NT2/D1 (cell line): ENCODE data around the gene GFRA4.
A peak's percentile ranks its signal among the peaks of the same experiment; 100 is the strongest.

Experiments
- DNase-seq: peaks from one replicate; pipeline ENCODE4 v3.0.0-alpha.2; 2011; ENCODE audit warnings: low read depth, low spot score
- H3K27me3 ChIP-seq: 2 replicates; pipeline ENCODE4 v1.6.0; 2011; ENCODE audit warnings: mild to moderate bottlenecking; ENCODE audit not compliant: insufficient read length, insufficient read depth
- H3K36me3 ChIP-seq: 2 replicates; pipeline ENCODE4 v1.6.1; 2011; ENCODE audit warnings: mild to moderate bottlenecking, low read length, mixed read lengths; ENCODE audit not compliant: insufficient read depth, insufficient read length
- H3K4me1 ChIP-seq: 2 replicates; pipeline ENCODE4 v1.5.1; 2011; ENCODE audit not compliant: insufficient read depth, insufficient read length
- H3K4me3 ChIP-seq: 2 replicates; pipeline ENCODE4 v1.5.1; 2011; ENCODE audit warnings: low read depth; ENCODE audit not compliant: insufficient read length
- H3K9ac ChIP-seq: 2 replicates; pipeline ENCODE4 v1.6.0; 2011; ENCODE audit warnings: low read depth; ENCODE audit not compliant: insufficient read length
- H3K9me3 ChIP-seq: 2 replicates; pipeline ENCODE4 v1.5.1; 2011; ENCODE audit warnings: mild to moderate bottlenecking, low read length; ENCODE audit not compliant: insufficient read depth
- SUZ12 ChIP-seq: IDR thresholded peaks from 2 replicates; pipeline ENCODE4 v1.6.1; 2011; ENCODE audit not compliant: insufficient read length, insufficient read depth; ENCODE audit errors: extremely low read depth
- YY1 ChIP-seq: IDR thresholded peaks from 2 replicates; pipeline ENCODE4 v1.6.1; 2011; ENCODE audit not compliant: insufficient read length, insufficient read depth
- ZNF274 ChIP-seq: IDR thresholded peaks from 2 replicates; pipeline ENCODE4 v1.6.1; 2011; ENCODE audit warnings: mild to moderate bottlenecking, low read depth, low read length

Gene GFRA4

DNA sequence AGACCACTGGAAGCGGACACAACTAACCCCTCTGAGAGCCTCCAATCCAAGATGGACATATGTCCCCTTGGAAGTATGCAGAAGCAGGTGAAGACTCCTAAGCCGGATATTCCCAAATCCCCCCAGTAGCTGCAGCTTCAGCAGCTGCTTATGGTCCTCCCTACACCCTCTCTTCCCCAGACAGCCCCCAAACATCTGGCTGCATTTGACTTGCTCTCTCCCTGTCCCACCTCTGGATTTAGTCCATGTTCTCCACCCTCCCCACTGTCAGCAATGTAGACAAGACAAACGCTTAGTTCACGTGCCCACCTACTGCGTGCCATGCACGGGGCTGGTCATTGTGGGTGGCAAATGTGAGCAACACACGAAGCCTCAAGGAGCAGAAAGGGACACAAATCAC is 23.2 kb upstream of the GFRA4 start:
- TF ChIP-seq SUZ12 (no peak), YY1 (no peak), ZNF274 (no peak)
- Histone ChIP-seq H3K36me3 (no peaks in the 10 kb centered on the region), H3K4me1 (peaks cover 1% of the 10 kb centered on the region), H3K4me3 (no peak overlapping the region), H3K9ac (no peak overlapping the region), H3K9me3 (no peaks in the 10 kb centered on the region), H3K27me3 (no peaks in the 10 kb centered on the region)
- DNase-seq, result no peak

DNA sequence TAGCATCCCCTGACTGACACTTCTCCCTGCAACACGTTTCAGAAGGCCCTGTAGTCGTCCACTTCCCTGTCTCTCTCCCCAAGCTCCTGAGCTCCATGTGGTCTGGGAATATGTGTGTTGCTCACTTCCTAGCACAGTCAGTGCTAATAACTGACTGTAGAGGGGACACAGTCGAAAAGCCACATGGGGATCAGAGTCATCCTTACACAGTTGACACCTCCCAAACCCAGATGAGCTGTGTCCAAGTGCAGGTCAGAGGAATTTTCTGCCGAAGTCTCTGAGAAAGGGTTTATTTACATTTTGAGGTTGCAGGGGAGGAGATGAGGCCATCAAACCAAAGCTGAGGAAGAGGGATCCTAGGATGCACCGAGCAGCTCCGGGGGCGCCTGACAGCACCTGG is 22.1 kb upstream of the GFRA4 start:
- no peaks in the 10 kb centered on the region for H3K27me3 ChIP-seq
- no peak overlapping the region for H3K4me3 ChIP-seq
- no peak for TF ChIP-seq ZNF274
- TF ChIP-seq SUZ12, result no peak
- no peak for TF ChIP-seq YY1
- DNase-seq, result no peak
- no peaks in the 10 kb centered on the region for H3K36me3 ChIP-seq
- no peak overlapping the region for H3K9ac ChIP-seq
- H3K9me3 ChIP-seq, result no peaks in the 10 kb centered on the region
- peaks cover 7% of the 10 kb centered on the region for H3K4me1 ChIP-seq

DNA sequence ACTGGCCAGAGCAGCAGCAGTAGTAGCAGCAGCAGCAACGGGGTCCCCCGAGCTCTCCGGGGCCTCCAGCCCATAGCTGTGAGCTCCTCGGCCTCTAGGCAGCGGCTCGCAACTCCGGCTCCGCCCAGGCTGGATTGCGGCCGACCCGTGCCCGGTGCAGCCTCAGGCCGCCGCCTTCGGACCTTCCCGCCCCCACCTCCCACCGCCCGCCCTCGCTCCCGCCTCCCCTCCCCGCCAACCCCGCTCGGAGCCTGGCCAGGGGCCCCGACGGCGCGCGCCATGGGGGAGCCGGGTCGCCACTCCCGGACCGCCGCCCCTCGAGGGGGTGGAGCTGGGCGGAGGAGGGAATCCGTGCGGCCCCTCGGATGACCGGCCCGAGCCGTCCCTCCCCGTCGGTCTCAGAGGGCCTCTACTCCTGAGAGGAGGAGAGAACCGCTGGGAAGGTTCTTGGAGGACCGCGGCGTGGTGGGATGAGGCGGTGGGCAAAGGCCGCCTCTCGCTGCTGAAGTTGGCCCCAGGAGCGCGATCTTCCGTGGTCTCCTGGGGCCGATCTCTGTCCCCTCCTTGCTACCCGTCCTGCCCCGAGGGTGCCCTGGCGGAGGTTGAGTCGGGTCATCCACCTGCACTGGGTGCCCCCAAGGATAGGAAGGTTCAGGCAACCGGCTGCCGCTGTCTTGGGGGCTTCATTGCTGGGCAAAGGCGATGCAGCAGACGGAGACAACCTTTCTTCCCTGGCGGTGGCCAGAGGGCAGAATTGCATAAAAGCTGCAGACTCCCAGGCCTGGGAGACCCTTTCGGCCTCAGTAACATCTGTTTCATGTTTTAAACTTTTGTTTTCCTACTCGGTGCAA is 19.0 kb upstream of the GFRA4 start, which contains the start of gene ADAM33:
ADAM33 (minus strand) TSS at position 80 of the 851 bp plus-strand sequence; CDS start at position 74, 6 bp downstream.
- DNase-seq, result no peak
- no peaks in the 10 kb centered on the region for H3K9me3 ChIP-seq
- peak within 1 kb of the TSS; percentile 60 for H3K4me3 ChIP-seq
- H3K27me3 ChIP-seq, result no peaks in the 10 kb centered on the region
- peaks cover 20% of the 10 kb centered on the region for H3K4me1 ChIP-seq
- peak within 1 kb of the TSS; percentile 77 for H3K9ac ChIP-seq
- peaks cover 9% of the 10 kb centered on the region for H3K36me3 ChIP-seq
- TF ChIP-seq SUZ12 (no peak), ZNF274 (no peak), YY1 (no peak)

DNA sequence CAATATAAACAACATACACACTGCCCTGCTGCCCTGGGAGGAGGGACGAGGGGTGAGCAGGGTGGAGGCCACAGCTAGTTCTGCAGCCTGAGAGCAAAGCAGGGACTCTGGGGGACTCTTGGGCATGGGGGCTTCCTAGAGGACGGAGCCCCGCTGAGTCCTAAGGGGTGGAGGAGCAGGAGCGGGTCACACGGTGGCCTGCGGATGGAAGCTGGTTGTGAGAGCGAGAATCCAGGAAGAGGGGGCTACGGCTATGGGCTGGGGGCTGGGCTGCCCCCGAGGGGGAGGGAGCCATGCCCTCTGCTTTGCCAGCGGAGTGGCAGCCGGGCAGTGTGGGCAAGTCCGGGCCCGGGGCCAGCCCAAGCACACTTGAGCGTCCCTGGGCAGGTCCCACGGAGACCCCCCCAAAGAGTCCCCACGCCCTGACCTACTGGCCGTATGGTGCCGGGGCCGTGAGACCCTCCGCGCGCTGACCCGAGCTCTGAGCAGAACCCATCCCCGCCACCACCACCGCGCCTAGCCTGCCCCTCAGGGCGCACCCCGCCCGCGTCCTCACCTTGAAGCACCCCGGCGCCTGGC is 18.2 kb upstream of the GFRA4 start:
- TF ChIP-seq YY1, result no peak
- TF ChIP-seq ZNF274, result no peak
- no peak for TF ChIP-seq SUZ12
- Histone ChIP-seq H3K9me3 (no peaks in the 10 kb centered on the region), H3K9ac (peak overlapping the region; percentile 77), H3K4me3 (peak overlapping the region; percentile 60), H3K27me3 (no peaks in the 10 kb centered on the region), H3K36me3 (peaks cover 13% of the 10 kb centered on the region), H3K4me1 (peaks cover 24% of the 10 kb centered on the region)
- no peak for DNase-seq

DNA sequence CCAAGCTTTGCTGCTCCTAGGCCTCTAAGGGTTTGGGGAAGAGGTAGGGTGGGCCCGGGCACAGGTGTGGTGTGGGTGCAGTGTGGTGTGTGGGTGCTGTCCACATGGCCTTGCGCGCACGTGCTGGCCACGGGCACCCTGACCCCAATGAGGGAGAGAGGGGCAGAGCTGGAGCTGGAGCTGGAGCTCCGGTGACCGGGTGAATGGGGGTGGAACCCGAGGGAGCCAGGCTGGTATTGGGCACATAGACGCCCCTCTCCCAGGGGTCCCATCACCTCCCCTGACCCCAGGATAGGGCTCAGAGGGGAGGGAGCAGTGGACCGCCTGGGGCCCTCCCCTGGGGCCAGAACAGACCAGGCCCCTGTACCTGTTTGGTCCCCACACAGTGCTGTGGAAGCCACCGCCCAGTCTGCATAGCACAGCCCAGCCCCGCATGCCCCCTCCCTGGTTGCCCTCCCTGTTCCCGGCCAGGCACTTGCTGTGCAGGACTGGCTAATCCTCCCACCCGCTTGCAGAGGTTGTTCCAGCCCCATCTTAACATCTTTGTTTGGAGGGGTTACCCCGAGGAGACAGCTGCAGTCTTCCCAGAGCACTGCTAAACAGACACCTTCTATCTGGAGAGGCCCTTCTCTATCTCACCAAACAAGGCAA is 17.6 kb upstream of the GFRA4 start:
- H3K9ac ChIP-seq, result peak overlapping the region; percentile 77
- DNase-seq, result no peak
- no peaks in the 10 kb centered on the region for H3K27me3 ChIP-seq
- no peaks in the 10 kb centered on the region for H3K9me3 ChIP-seq
- peak overlapping the region; percentile 60 for H3K4me3 ChIP-seq
- peaks cover 13% of the 10 kb centered on the region for H3K36me3 ChIP-seq
- peaks cover 24% of the 10 kb centered on the region for H3K4me1 ChIP-seq
- no peak for TF ChIP-seq SUZ12
- no peak for TF ChIP-seq YY1
- no peak for TF ChIP-seq ZNF274

DNA sequence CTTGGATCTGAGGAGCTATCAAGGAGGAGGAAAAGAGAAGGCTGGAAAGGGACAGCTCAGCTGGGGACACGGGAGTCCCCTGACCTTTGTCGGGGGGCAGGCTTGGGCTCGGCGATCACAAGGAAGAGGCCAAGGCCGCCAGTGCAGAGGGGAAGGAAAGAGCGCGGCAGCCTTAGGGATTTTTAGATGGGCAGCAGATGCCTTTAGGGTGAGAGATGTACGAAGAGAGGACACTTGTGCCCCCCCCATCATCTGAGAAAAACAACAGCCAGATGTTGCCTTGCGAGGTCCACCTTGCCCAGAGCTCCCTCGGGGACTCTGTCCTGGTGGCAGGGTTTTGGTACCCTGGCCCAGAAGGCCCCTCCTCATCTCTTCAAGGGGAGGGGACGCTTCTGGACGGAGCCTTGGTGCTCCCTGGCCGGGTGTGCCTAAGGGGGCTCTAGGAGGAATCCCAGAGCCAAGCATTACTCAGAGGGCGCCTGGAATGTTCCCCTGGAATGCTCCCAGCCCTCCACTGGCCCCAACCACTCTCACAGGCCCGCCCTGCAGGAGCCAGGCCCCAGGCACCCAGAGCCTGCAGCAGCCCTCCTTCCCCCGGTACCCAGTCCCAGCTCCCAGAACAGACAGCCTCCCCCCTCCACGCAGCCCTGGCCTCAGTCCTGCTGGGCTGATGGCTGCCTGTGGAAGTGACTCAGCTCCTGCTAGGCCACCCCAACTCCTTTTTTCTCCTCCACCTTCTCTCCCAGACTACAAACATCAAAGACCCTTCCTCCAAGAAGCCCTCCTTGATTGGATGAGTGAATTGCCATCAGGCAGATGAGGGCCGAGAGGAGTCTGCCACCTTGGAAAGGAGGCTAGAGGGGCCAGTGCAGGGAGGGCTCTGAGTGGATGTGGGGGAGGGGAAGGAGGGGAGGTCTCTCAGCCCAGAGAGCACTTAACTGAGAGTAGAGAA is 16.8 kb upstream of the GFRA4 start:
- no peak overlapping the region for H3K4me3 ChIP-seq
- H3K27me3 ChIP-seq, result no peaks in the 10 kb centered on the region
- TF ChIP-seq SUZ12, result no peak
- no peak for TF ChIP-seq ZNF274
- TF ChIP-seq YY1, result no peak
- no peak for DNase-seq
- H3K9ac ChIP-seq, result peak overlapping the region; percentile 77
- H3K36me3 ChIP-seq, result peaks cover 16% of the 10 kb centered on the region
- H3K9me3 ChIP-seq, result no peaks in the 10 kb centered on the region
- peaks cover 24% of the 10 kb centered on the region for H3K4me1 ChIP-seq
